ENCODE results near the gene DNAJC11.
"Not testable (repeated sequence)": the region's sequence is repeated elsewhere in the genome, so short reads cannot be mapped to it uniquely, and the experiment has no call there.

Gene DNAJC11

DNA sequence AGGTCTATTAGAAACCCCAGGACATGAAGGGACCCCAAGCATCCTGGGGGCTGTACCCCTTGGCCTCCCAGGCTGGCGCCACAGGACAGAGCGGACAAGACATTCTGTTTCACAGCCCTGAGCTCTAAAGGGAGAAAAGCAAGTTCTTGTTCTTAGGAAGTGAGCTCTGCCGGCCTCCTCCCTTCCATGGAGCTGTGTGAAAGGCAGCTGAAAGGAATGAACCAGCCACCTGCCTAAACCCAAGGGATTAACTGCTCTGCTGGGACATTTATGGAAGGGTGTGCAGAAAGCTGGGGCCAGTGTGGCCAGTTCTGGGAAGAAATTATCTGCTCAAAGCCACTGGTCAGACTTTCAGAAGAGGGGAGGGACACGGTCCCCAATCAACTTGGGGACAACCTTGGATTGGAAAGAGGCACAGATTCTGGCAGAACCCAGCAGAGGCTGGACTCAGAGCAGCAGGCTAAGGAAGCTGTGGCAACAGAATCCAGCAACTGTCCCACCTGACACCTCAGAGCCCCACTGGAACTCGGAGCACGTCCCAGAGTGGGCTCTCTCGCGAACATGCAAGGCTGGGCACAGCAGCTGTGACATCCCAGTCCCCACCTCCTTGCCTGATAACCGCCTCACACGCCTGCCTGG lies 101.1 kb downstream of the DNAJC11 start:
- Mint-ChIP-seq H3K27me3 (no peaks in the 10 kb centered on the region), H3K27ac (peak overlapping the region; percentile 98), H3K36me3 (ENCODE audit: low read depth) (peaks cover 64% of the 10 kb centered on the region), H3K9me3 (no peaks in the 10 kb centered on the region), H3K4me3 (peak overlapping the region; percentile 92), H3K4me1 (ENCODE audit: low read depth) (peaks cover 62% of the 10 kb centered on the region)
- intact Hi-C loops (cut with micrococcal nuclease) = loop anchor here (5.0 kb wide), 1 partner anchor 48 kb away; the partner anchor contains the start of gene NOL9

DNA sequence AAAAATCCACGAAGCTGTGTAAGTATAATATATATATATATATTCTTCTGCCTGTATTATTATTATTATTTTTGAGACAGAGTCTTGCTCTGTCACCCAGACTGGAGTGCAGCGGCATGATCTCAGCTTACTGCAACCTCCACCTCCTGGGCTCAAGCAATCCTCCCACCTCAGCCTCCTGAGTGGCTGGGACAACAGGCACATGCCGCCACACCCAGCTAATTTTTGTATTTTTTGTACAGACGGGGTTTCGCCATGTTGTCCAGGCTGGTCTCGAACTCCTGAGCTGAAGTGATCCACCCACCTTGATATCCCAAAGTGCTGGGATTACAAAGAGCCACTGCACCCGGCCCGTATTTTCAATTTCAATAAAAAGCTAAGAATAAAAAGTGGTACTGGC lies 101.6 kb downstream of the DNAJC11 start:
- not testable (repeated sequence) for H3K9me3 Mint-ChIP-seq, H3K27me3 Mint-ChIP-seq
- Mint-ChIP-seq H3K27ac (peak overlapping the region; percentile 98), H3K4me3 (peak overlapping the region; percentile 92), H3K4me1 (ENCODE audit: low read depth) (peaks cover 67% of the 10 kb centered on the region), H3K36me3 (ENCODE audit: low read depth) (peaks cover 70% of the 10 kb centered on the region)
- intact Hi-C loops (cut with micrococcal nuclease) = loop anchor here (5.0 kb wide), 1 partner anchor 48 kb away; the partner anchor contains the start of gene NOL9

DNA sequence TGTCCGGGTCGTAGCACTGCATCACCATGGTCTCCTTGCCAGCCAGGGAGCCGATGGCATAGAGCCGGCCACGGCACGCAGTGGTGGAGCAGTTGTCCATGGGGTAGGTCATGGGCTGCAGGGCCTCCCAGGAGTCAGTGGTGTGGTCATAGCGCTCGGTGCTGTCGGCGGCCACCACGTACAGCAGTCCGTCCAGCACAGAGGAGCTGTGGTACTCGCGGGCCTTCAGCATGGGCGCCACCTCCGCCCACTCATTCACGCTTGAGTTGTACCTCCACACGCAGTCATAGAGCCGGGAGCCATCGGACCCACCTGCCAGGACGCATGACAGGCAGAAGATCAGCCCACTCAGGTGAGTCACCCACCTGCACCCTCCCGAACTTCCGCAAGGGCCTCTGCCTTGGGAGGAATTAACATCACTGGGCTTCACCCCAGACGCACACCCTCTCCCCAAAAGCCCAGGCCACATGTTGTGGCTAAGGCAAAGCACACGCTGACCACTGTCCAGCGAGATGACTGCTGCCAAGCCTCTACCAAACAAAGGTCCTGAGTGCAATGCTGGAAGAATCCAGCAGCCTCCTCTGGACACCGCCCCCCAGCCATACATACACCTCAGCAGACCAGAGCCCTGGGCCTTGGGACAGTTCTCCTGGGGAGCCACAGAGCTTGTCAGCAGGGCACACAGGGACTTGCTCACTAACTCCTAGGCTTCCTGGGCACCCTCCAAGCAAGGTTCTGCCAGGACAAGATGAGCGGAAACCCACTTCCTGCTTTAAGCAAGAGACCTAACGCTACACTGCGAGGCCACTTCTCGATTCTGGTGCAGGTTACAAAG lies 102.3 kb downstream of the DNAJC11 start:
- Mint-ChIP-seq H3K4me1 (ENCODE audit: low read depth) (peaks cover 74% of the 10 kb centered on the region), H3K9me3 (no peaks in the 10 kb centered on the region), H3K36me3 (ENCODE audit: low read depth) (peaks cover 76% of the 10 kb centered on the region), H3K27me3 (no peaks in the 10 kb centered on the region), H3K4me3 (peak overlapping the region; percentile 92), H3K27ac (peak overlapping the region; percentile 98)
- intact Hi-C loops (cut with micrococcal nuclease) = no loop called here

GRCh38 chr1:6597777-6598131 lies 103.9 kb downstream of the DNAJC11 start:
- Mint-ChIP-seq H3K27ac (no peak overlapping the region), H3K36me3 (ENCODE audit: low read depth) (peaks cover 92% of the 10 kb centered on the region), H3K4me1 (ENCODE audit: low read depth) (peaks cover 79% of the 10 kb centered on the region), H3K27me3 (no peaks in the 10 kb centered on the region), H3K9me3 (no peaks in the 10 kb centered on the region), H3K4me3 (no peak overlapping the region)
- intact Hi-C loops (cut with micrococcal nuclease) = no loop called here

DNA sequence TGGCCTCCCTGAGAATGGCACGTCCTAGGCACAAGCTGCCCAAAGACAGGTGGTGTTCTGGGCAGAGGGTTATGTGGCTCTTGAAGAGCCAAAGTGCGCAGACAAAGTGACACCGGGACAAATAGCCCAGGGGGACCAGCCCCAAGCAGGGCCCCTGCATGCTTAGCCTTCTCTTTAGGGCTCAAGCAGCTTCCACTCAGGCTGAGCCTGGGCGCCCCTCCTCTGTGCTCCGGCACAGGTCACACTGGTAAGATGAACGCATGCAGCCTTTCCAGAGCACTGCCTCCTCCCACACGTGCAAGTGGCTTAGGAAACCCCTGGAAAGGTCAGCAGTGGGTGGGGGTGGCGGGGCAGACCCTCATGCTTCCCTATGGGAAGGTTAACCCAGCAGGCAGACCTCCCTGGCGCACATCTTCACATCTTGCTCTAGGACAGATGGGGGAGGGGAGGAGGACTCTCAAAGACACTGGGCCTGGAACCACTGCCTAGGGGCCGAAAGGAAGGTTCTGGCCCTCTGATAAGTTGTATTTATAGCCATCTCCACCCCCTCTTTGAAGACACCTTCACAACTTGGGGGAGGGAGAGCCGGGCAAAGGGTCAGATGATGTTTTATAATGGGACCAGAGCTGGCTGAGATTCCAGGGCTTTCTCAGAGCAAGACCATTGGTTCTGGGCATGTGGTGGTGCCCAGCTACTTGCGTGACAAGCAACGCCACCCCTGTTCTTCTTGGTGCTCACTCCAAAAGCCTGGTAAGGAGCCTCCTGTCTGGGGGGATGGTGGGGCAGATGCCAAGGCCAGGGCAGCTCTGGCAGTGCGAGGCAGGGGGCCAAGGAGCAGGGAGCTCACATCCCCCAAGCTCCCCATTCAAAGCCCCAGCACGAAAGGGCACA lies 104.5 kb downstream of the DNAJC11 start:
- no peak overlapping the region for H3K27ac Mint-ChIP-seq
- no peak overlapping the region for H3K4me3 Mint-ChIP-seq
- H3K9me3 Mint-ChIP-seq = no peaks in the 10 kb centered on the region
- H3K36me3 Mint-ChIP-seq (ENCODE audit: low read depth) = peaks cover 95% of the 10 kb centered on the region
- H3K4me1 Mint-ChIP-seq (ENCODE audit: low read depth) = peaks cover 85% of the 10 kb centered on the region
- H3K27me3 Mint-ChIP-seq = no peaks in the 10 kb centered on the region
- intact Hi-C loops (cut with micrococcal nuclease) = no loop called here

GRCh38 chr1:6596351-6596750 lies 105.3 kb downstream of the DNAJC11 start:
- Mint-ChIP-seq H3K9me3 (no peaks in the 10 kb centered on the region), H3K36me3 (ENCODE audit: low read depth) (peaks cover 95% of the 10 kb centered on the region), H3K27ac (no peak overlapping the region), H3K4me1 (ENCODE audit: low read depth) (peaks cover 93% of the 10 kb centered on the region), H3K4me3 (no peak overlapping the region), H3K27me3 (no peaks in the 10 kb centered on the region)
- intact Hi-C loops (cut with micrococcal nuclease) = no loop called here

GRCh38 chr1:6594977-6595740 lies 106.5 kb downstream of the DNAJC11 start:
- H3K27ac Mint-ChIP-seq = no peak overlapping the region
- no peaks in the 10 kb centered on the region for H3K27me3 Mint-ChIP-seq
- intact Hi-C loops (cut with micrococcal nuclease) = no loop called here
- H3K36me3 Mint-ChIP-seq (ENCODE audit: low read depth) = peaks cover 95% of the 10 kb centered on the region
- H3K4me3 Mint-ChIP-seq = no peak overlapping the region
- H3K9me3 Mint-ChIP-seq = no peaks in the 10 kb centered on the region
- H3K4me1 Mint-ChIP-seq (ENCODE audit: low read depth) = peaks cover 99% of the 10 kb centered on the region

GRCh38 chr1:6593810-6594209 lies 107.8 kb downstream of the DNAJC11 start:
- Mint-ChIP-seq H3K9me3 (no peaks in the 10 kb centered on the region), H3K27me3 (no peaks in the 10 kb centered on the region), H3K36me3 (ENCODE audit: low read depth) (peaks cover 99% of the 10 kb centered on the region), H3K4me1 (ENCODE audit: low read depth) (peaks cover 100% of the 10 kb centered on the region), H3K27ac (no peak overlapping the region), H3K4me3 (no peak overlapping the region)
- intact Hi-C loops (cut with micrococcal nuclease) = no loop called here

- H3K36me3 Mint-ChIP-seq (ENCODE audit: low read depth) = peaks cover 99% of the 10 kb centered on the region
- H3K27ac Mint-ChIP-seq = no peak overlapping the region
- H3K27me3 Mint-ChIP-seq = no peaks in the 10 kb centered on the region
- H3K9me3 Mint-ChIP-seq = no peaks in the 10 kb centered on the region
- H3K4me1 Mint-ChIP-seq (ENCODE audit: low read depth) = peaks cover 100% of the 10 kb centered on the region
- no peak overlapping the region for H3K4me3 Mint-ChIP-seq
- intact Hi-C loops (cut with micrococcal nuclease) = no loop called here
Measured at GRCh38 chr1:6592865-6593593, 108.6 kb downstream of the DNAJC11 start.

- Mint-ChIP-seq H3K27me3 (no peaks in the 10 kb centered on the region), H3K4me3 (no peak overlapping the region), H3K36me3 (ENCODE audit: low read depth) (peaks cover 99% of the 10 kb centered on the region), H3K9me3 (no peaks in the 10 kb centered on the region), H3K4me1 (ENCODE audit: low read depth) (peaks cover 100% of the 10 kb centered on the region), H3K27ac (peak overlapping the region; percentile 54)
- intact Hi-C loops (cut with micrococcal nuclease) = no loop called here
Measured at GRCh38 chr1:6592441-6592840, 109.2 kb downstream of the DNAJC11 start.

GRCh38 chr1:6591644-6592043 lies 110.0 kb downstream of the DNAJC11 start:
- peaks cover 100% of the 10 kb centered on the region for H3K4me1 Mint-ChIP-seq (ENCODE audit: low read depth)
- peak overlapping the region; percentile 54 for H3K27ac Mint-ChIP-seq

GRCh38 chr1:6591222-6591621 lies 110.4 kb downstream of the DNAJC11 start:
- Mint-ChIP-seq H3K27ac (peak overlapping the region; percentile 54), H3K4me3 (peak overlapping the region; percentile 37), H3K36me3 (ENCODE audit: low read depth) (peaks cover 99% of the 10 kb centered on the region), H3K27me3 (no peaks in the 10 kb centered on the region), H3K9me3 (no peaks in the 10 kb centered on the region), H3K4me1 (ENCODE audit: low read depth) (peaks cover 98% of the 10 kb centered on the region)
- intact Hi-C loops (cut with micrococcal nuclease) = no loop called here

More at GRCh38 chr1:6591644-6592043, 110.0 kb downstream of the DNAJC11 start:
- H3K27me3 Mint-ChIP-seq = no peaks in the 10 kb centered on the region
- intact Hi-C loops (cut with micrococcal nuclease) = no loop called here
- no peaks in the 10 kb centered on the region for H3K9me3 Mint-ChIP-seq
- peaks cover 99% of the 10 kb centered on the region for H3K36me3 Mint-ChIP-seq (ENCODE audit: low read depth)
- peak overlapping the region; percentile 37 for H3K4me3 Mint-ChIP-seq

DNA sequence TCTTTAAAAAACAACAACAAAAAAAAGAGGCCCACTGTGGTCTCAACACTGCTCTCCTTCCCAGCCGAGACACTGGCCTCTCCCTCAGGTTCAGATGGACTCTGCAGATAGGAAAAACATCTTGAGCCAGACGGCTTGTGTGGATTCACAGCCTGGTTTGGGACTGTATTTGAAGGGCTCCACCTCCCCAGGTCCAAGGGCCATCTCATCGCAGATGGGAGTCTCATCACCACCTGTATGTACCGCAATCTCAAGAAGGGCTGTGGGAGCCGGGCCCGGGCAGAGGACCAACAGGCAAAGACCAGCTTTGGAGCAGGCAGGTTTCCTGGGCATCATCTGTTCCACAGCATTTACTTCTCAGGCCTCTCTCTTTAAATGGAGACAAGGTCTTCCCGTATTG lies 111.6 kb downstream of the DNAJC11 start:
- peaks cover 96% of the 10 kb centered on the region for H3K4me1 Mint-ChIP-seq (ENCODE audit: low read depth)
- no peaks in the 10 kb centered on the region for H3K27me3 Mint-ChIP-seq
- no peak overlapping the region for H3K27ac Mint-ChIP-seq
- H3K4me3 Mint-ChIP-seq = no peak overlapping the region
- intact Hi-C loops (cut with micrococcal nuclease) = no loop called here
- no peaks in the 10 kb centered on the region for H3K9me3 Mint-ChIP-seq
- peaks cover 99% of the 10 kb centered on the region for H3K36me3 Mint-ChIP-seq (ENCODE audit: low read depth)
